DND-41 (cell line): ENCODE measurements around the gene ANKRD11.

Experiments used
- CTCF ChIP-seq: IDR thresholded peaks from 2 replicates; pipeline ENCODE4 v1.5.1; 2012; ENCODE audit warnings: borderline replicate concordance, low read length, moderate library complexity, mild to moderate bottlenecking; ENCODE audit not compliant: poor library complexity, severe bottlenecking; ENCODE audit errors: extremely low read depth
- EZH2 ChIP-seq: IDR thresholded peaks from 3 replicates; pipeline ENCODE4 v1.6.1; 2012; ENCODE audit warnings: borderline replicate concordance, low read depth, mild to moderate bottlenecking, moderate library complexity, low read length, inconsistent platforms; ENCODE audit not compliant: severe bottlenecking

GRCh38 chr16:89309438-89310122 lies 180.8 kb downstream of the ANKRD11 start:
- TF ChIP-seq CTCF = no peak
- TF ChIP-seq EZH2 = no peak
